ENCODE measurements around the gene FKBP10. TPM values are rescaled to one million over a fixed set of nuclear protein-coding genes. Genes with fewer than 3 reads are reported as not detected.

The FKBP10 gene
- total RNA-seq, 6 experiments from 2014 or later = 417 to 500 (median 442) TPM

DNA sequence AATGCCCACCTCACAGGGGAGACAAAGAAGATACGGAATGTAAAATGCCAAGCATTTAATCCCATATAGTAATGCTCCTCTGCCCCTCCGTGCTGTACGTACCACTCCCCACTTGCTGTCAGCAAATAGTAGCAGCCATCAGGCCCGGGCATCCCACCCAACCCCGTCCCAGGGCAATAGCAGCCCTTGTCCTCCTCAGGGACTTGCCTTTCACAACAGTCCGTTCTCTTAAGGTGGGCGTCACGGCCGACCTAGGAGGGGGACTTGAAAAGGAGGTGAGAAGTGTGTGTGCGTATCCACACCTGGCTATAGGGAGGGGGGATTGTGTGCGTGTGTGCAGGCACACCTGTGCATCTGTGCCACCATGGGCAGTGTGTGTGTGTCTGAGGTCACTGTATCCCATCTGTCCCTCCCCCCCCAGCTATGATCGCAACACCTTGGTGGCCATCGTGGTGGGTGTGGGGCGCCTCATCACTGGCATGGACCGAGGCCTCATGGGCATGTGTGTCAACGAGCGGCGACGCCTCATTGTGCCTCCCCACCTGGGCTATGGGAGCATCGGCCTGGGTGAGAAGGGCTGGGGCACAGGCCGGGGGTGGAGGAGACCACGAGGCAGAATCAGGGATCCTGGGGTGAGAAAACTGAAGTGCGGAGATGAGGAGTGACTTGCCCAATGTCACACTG lies 4.0 kb downstream of the FKBP10 start:
- H3K36me3 Mint-ChIP-seq (ENCODE audit: low read depth) = peaks cover 22% of the 10 kb centered on the region
- no peaks in the 10 kb centered on the region for H3K9me3 Mint-ChIP-seq
- peaks cover 1% of the 10 kb centered on the region for H3K27me3 Mint-ChIP-seq (ENCODE audit: insufficient read depth)
- DNase-seq = no peak
- TF ChIP-seq, protein P1, sequence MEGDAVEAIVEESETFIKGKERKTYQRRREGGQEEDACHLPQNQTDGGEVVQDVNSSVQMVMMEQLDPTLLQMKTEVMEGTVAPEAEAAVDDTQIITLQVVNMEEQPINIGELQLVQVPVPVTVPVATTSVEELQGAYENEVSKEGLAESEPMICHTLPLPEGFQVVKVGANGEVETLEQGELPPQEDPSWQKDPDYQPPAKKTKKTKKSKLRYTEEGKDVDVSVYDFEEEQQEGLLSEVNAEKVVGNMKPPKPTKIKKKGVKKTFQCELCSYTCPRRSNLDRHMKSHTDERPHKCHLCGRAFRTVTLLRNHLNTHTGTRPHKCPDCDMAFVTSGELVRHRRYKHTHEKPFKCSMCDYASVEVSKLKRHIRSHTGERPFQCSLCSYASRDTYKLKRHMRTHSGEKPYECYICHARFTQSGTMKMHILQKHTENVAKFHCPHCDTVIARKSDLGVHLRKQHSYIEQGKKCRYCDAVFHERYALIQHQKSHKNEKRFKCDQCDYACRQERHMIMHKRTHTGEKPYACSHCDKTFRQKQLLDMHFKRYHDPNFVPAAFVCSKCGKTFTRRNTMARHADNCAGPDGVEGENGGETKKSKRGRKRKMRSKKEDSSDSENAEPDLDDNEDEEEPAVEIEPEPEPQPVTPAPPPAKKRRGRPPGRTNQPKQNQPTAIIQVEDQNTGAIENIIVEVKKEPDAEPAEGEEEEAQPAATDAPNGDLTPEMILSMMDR (IDR thresholded peaks at IDR 0.05) = no peak
- peaks cover 12% of the 10 kb centered on the region for H3K4me1 Mint-ChIP-seq (ENCODE audit: low read depth)
- no peak overlapping the region for H3K27ac Mint-ChIP-seq
- H3K4me3 Mint-ChIP-seq = peak overlapping the region; percentile 39; the same call in 1 of the 2 replicates

DNA sequence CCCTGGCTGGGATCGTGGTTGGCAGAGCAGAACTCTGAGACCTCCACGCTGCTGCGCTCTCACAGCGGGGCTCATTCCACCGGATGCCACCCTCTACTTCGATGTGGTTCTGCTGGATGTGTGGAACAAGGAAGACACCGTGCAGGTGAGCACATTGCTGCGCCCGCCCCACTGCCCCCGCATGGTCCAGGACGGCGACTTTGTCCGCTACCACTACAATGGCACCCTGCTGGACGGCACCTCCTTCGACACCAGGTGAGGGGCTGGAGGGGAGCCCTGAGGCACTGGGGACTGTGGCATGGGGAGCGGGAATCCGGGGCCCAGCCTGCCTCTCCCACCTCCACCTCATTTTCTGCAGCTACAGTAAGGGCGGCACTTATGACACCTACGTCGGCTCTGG lies 5.2 kb downstream of the FKBP10 start:
- Mint-ChIP-seq H3K4me1 (ENCODE audit: low read depth) (peaks cover 6% of the 10 kb centered on the region), H3K27ac (no peak overlapping the region; the same call in 1 of the 2 replicates), H3K27me3 (ENCODE audit: insufficient read depth) (peaks cover 8% of the 10 kb centered on the region), H3K36me3 (ENCODE audit: low read depth) (peaks cover 22% of the 10 kb centered on the region), H3K4me3 (no peak overlapping the region), H3K9me3 (no peaks in the 10 kb centered on the region)
- TF ChIP-seq, protein P1 (IDR thresholded peaks at IDR 0.05) = no peak
- no peak for DNase-seq

DNA sequence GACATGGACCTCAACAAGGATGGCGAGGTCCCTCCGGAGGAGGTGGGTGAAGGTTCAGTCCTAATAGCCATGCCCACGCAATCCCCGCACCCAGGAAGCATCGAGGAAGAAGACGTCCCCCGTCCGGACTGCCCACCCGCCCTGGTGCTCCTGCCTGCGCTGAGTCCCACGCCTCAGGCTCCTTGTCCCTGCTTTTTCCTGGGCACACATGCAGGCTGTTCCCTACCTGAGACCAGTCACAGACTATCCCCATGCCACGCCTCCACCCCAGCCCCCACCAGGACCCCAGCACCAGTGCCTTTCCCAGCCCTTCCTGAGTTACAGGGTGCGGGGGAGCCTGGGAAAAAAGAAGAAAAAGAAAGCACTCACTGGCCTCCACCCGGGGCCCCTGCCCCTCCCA lies 9.0 kb downstream of the FKBP10 start:
- TF ChIP-seq, protein P1 (IDR thresholded peaks at IDR 0.05) = no peak
- H3K4me3 Mint-ChIP-seq = no peak overlapping the region
- no peaks in the 10 kb centered on the region for H3K4me1 Mint-ChIP-seq (ENCODE audit: low read depth)
- H3K9me3 Mint-ChIP-seq = no peaks in the 10 kb centered on the region
- H3K27ac Mint-ChIP-seq = no peak overlapping the region
- peaks cover 10% of the 10 kb centered on the region for H3K27me3 Mint-ChIP-seq (ENCODE audit: insufficient read depth)
- H3K36me3 Mint-ChIP-seq (ENCODE audit: low read depth) = peaks cover 8% of the 10 kb centered on the region; the same call in 1 of the 2 replicates
- DNase-seq = no peak

DNA sequence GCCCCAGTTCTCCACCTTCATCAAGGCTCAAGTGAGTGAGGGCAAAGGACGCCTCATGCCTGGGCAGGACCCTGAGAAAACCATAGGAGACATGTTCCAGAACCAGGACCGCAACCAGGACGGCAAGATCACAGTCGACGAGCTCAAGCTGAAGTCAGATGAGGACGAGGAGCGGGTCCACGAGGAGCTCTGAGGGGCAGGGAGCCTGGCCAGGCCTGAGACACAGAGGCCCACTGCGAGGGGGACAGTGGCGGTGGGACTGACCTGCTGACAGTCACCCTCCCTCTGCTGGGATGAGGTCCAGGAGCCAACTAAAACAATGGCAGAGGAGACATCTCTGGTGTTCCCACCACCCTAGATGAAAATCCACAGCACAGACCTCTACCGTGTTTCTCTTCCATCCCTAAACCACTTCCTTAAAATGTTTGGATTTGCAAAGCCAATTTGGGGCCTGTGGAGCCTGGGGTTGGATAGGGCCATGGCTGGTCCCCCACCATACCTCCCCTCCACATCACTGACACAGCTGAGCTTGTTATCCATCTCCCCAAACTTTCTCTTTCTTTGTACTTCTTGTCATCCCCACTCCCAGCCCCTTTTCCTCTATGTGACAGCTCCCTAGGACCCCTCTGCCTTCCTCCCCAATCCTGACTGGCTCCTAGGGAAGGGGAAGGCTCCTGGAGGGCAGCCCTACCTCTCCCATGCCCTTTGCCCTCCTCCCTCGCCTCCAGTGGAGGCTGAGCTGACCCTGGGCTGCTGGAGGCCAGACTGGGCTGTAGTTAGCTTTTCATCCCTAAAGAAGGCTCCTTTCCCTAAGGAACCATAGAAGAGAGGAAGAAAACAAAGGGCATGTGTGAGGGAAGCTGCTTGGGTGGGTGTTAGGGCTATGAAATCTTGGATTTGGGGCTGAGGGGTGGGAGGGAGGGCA lies 9.7 kb downstream of the FKBP10 start:
- Mint-ChIP-seq H3K4me1 (ENCODE audit: low read depth) (no peaks in the 10 kb centered on the region), H3K27ac (no peak overlapping the region), H3K9me3 (no peaks in the 10 kb centered on the region), H3K27me3 (ENCODE audit: insufficient read depth) (peaks cover 10% of the 10 kb centered on the region), H3K36me3 (ENCODE audit: low read depth) (peaks cover 8% of the 10 kb centered on the region; the same call in 1 of the 2 replicates), H3K4me3 (no peak overlapping the region)
- TF ChIP-seq, protein P1 (IDR thresholded peaks at IDR 0.05) = no peak
- DNase-seq = no peak

DNA sequence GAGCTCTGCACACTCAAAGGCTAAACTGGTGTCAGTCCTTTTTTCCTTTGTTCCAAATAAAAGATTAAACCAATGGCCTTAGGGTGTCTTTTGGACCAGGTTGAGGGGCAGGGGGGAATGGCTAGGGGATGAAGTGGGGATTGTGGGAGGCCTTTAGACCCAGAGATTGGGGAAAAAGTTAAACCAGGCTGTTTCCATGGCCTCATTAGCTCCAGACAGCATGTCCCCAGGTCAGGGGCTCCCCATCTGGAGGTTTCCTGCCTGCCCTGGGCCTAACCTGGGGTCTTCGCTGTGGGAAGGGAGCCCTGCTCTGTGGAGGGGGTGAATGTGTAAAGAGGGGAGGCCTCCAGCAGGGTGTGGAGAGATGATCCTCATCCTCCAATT lies 10.3 kb downstream of the FKBP10 start:
- Mint-ChIP-seq H3K27me3 (ENCODE audit: insufficient read depth) (peaks cover 9% of the 10 kb centered on the region), H3K4me1 (ENCODE audit: low read depth) (no peaks in the 10 kb centered on the region), H3K27ac (no peak overlapping the region), H3K9me3 (no peaks in the 10 kb centered on the region), H3K36me3 (ENCODE audit: low read depth) (peaks cover 4% of the 10 kb centered on the region; the same call in 1 of the 2 replicates), H3K4me3 (no peak overlapping the region)
- no peak for DNase-seq
- TF ChIP-seq, protein P1 (IDR thresholded peaks at IDR 0.05) = no peak

Measured in HFFc6 (cell line).